Stimulated activated CD4-positive, alpha-beta T cell treated with anti-CD3 and anti-CD28 coated beads, Interleukin-4, amount 100 ng/mL, for 4 hours (primary cell): Measurements from ENCODE around the gene OR11H6.

Source experiments
- DNase-seq, 2 experiments: peaks; one replicate each; pipeline ENCODE4 v3.0.0-alpha.2; 2020

OR11H6 gene

DNA sequence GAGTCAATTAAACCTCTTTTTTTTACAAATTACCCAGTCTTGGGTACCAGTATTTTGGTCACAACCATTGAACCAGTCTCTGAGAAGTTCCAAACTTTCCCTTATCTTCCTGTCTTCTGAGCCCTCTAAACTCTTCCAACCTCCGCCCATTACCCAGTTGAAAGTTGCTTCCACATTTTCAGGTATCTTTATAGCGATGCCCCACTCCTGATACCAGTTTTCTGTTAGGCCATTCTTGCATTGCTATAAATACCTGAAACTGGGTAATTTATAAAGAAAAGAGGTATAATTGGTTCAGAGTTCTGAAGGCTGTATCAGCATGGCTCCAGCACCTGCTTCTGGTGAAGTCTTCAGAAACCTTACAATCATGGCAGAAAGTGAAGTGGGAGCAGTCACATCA is 50.6 kb downstream of the OR11H6 start:
- DNase-seq = no peak
